Fibroblast of lung (primary cell): Measurements from ENCODE around the gene RHOB.

Experiments used
- EZH2 ChIP-seq: IDR thresholded peaks from 2 replicates; pipeline ENCODE4 v1.5.1; 2012; ENCODE audit warnings: low read length, control low read depth, mild to moderate bottlenecking; ENCODE audit errors: missing control alignments
- TF ChIP-seq, protein P1 (sequence below), 2 donors: IDR thresholded peaks in 1 of 2; conservative IDR thresholded peaks in 1 of 2; 1 replicate in 1 of 2; 2 replicates in 1 of 2; pipeline ENCODE4 v1.5.1; 2011 to 2012; ENCODE audit warnings: low read length in 2 of 2, control low read depth in 1 of 2, inconsistent platforms in 1 of 2, low read depth in 1 of 2, mild to moderate bottlenecking in 1 of 2

DNA sequence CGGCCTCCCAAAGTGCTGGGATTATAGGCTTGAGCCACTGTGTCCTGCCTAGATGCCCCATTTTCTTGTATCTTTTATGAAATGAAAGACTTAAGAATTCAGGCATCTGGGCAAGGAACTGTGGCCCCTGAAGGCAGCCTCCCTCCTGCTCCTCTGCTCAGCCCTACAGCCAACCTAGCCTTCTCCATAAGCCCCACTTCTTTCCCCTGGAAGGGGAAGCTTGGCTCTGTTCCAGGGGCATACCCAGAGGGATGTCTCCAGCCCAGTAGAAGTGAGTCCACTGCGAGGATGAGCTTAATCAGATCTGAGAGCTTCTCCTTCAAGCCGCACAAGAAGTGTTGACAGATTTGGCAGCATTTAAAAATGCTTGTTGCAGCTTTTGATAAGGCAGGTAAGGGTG, 39.7 kb downstream of the RHOB start:
- TF ChIP-seq, protein P1, sequence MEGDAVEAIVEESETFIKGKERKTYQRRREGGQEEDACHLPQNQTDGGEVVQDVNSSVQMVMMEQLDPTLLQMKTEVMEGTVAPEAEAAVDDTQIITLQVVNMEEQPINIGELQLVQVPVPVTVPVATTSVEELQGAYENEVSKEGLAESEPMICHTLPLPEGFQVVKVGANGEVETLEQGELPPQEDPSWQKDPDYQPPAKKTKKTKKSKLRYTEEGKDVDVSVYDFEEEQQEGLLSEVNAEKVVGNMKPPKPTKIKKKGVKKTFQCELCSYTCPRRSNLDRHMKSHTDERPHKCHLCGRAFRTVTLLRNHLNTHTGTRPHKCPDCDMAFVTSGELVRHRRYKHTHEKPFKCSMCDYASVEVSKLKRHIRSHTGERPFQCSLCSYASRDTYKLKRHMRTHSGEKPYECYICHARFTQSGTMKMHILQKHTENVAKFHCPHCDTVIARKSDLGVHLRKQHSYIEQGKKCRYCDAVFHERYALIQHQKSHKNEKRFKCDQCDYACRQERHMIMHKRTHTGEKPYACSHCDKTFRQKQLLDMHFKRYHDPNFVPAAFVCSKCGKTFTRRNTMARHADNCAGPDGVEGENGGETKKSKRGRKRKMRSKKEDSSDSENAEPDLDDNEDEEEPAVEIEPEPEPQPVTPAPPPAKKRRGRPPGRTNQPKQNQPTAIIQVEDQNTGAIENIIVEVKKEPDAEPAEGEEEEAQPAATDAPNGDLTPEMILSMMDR (conservative IDR thresholded peaks at IDR 0.05 in 1 of 2, IDR thresholded peaks at IDR 0.05 in 1 of 2; ENCODE audit: low read depth in 1 of 2, low read length in 2 of 2): no peak
- TF ChIP-seq EZH2: no peak
